ENCODE data around the gene MED27.

Gene MED27

DNA sequence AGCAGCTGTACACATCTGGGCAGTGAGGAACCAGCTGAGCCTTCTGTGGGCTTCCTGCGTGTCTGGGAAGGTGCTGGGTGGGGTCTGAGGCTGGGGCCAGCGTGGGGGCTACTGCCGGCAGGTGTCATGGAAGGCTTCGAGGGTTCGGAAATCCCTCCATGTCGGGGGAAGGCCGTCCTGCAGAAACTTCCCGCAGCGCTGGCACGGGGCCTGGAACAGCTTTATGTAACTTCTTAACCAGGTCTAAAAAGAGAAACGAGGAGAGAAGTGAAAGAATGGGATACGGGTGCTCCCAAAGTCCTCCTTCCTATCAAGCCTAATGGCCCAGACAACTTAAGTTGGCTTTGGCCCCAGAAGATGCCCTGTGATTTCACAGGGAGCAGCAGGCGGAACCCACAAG lies 219.2 kb downstream of the MED27 start:
- H3K9me3 ChIP-seq (ENCODE audit: control insufficient read depth, insufficient read depth, low read length) = no peaks in the 10 kb centered on the region
- H3K27me3 ChIP-seq (ENCODE audit: control insufficient read depth, insufficient read depth, low read length) = no peaks in the 10 kb centered on the region
- no peak for DNase-seq (ENCODE audit: low read depth, low spot score)
- peaks cover 1% of the 10 kb centered on the region for H3K4me1 ChIP-seq (ENCODE audit: control insufficient read depth, insufficient read depth, low read length)
- H3K36me3 ChIP-seq (ENCODE audit: control insufficient read depth, insufficient read depth, low read length) = peaks cover 4% of the 10 kb centered on the region; the same call in 1 of the 2 replicates
- no CpG with 5 or more reads among the region's 13 CpGs for WGBS (ENCODE audit: insufficient coverage, insufficient read length)
- no peak overlapping the region for H3K4me3 ChIP-seq (ENCODE audit: low read length)
- H3K27ac ChIP-seq (ENCODE audit: low read length) = no peak overlapping the region

DNA sequence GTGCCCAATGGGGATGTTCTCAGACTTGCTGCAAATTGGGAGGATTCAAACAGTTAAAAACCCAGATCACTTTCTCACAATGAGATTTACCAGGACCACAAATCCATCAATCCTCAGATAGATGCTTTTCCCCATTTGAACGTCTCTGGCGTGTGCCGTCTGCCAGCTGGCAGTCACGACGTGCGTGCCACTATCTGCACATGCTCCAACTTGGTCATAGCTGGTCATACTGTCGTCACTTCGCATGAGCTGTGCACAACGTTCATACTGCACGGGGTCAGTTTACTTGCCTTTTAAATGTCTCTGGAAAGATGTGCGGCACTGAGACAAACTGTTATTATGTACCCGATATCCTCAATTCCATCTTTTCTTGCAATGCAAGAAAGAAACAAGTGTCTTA lies 221.5 kb downstream of the MED27 start:
- H3K27ac ChIP-seq (ENCODE audit: low read length) = no peak overlapping the region
- peaks cover 4% of the 10 kb centered on the region; the same call in 1 of the 2 replicates for H3K36me3 ChIP-seq (ENCODE audit: control insufficient read depth, insufficient read depth, low read length)
- no peak overlapping the region for H3K4me3 ChIP-seq (ENCODE audit: low read length)
- no peaks in the 10 kb centered on the region for H3K9me3 ChIP-seq (ENCODE audit: control insufficient read depth, insufficient read depth, low read length)
- no peak for DNase-seq (ENCODE audit: low read depth, low spot score)
- H3K4me1 ChIP-seq (ENCODE audit: control insufficient read depth, insufficient read depth, low read length) = peaks cover 3% of the 10 kb centered on the region
- no peaks in the 10 kb centered on the region for H3K27me3 ChIP-seq (ENCODE audit: control insufficient read depth, insufficient read depth, low read length)
- WGBS (ENCODE audit: insufficient coverage, insufficient read length) = no CpG with 5 or more reads among the region's 12 CpGs

DNA sequence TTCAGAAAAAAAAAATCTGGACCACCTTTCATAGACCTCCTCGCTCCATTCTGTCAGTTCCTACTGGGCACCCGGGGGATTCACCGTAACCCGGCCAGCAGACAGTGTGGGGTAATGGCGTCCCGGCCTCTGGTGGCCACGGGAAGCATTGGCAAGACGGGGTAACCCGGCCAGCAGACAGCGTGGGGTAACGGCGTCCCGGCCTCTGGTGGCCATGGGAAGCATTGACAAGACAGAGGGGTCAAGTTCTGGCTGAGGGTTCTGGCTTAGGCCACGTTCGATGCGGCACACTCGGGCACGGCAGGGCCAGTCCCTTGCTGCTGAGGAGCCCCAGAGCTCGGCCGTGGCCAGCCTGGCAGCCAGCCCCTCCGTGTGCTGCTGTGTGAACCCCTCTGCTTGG lies 223.6 kb downstream of the MED27 start:
- peak; percentile 52 for DNase-seq (ENCODE audit: low read depth, low spot score)
- peaks cover 3% of the 10 kb centered on the region for H3K4me1 ChIP-seq (ENCODE audit: control insufficient read depth, insufficient read depth, low read length)
- H3K36me3 ChIP-seq (ENCODE audit: control insufficient read depth, insufficient read depth, low read length) = no peaks in the 10 kb centered on the region
- no peaks in the 10 kb centered on the region for H3K9me3 ChIP-seq (ENCODE audit: control insufficient read depth, insufficient read depth, low read length)
- H3K27me3 ChIP-seq (ENCODE audit: control insufficient read depth, insufficient read depth, low read length) = no peaks in the 10 kb centered on the region
- no peak overlapping the region for H3K27ac ChIP-seq (ENCODE audit: low read length)
- WGBS (ENCODE audit: insufficient coverage, insufficient read length) = no CpG with 5 or more reads among the region's 21 CpGs
- no peak overlapping the region for H3K4me3 ChIP-seq (ENCODE audit: low read length)

DNA sequence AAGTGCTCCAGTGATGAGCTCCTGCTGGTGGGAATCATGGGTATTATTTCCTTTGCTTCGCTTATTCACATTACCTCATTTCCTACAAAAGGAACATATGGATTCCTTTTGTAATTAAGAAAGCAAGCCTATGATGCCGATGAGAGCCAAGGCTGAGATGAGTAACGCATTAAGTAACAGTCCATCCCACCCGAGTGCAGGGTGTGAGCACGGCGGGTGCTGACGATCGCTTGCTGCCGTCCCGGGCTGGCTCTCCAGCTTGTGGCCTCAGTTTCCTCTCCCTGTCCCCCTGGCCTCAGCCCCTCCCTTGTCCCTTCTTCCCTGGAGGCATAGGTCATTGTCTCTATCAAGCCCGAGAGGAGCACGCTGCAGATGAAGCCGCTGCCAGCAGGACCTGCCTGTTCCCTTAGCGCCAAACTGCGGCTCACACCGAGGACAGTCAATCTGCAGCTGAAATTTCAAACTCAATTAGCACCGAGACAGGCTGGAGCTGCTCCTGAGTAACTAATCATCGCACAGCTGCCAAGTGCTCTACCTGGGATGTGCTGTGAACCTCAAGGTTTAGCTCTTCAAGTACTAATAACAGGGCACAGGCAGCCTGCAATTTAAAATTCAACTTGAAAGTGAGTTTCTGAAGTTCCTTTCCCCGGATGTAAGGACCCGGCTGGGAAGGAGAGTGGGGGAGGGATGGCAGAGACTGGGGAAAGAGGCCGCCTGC lies 224.6 kb downstream of the MED27 start:
- no CpG with 5 or more reads among the region's 21 CpGs for WGBS (ENCODE audit: insufficient coverage, insufficient read length)

DNA sequence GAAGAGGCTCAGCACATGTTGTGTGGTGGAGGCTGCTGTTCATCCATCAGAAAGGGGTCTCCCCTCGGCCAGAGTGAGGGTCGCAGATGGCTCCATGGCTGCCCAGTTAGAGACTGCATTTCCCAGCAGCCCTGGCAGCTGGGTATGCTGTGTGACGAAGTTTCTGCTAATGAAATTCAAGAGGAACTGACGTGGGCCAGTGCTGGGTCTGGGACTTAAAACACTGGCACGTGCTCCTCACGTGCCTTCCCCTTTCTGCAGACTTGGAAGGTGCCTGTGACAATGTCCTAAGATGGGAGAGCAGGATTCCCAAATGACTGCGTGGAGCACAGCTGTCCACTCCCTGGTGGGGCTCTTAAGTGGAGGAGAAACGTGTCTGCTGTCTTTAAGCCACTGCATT lies 225.3 kb downstream of the MED27 start:
- H3K4me3 ChIP-seq (ENCODE audit: low read length) = no peak overlapping the region
- H3K4me1 ChIP-seq (ENCODE audit: control insufficient read depth, insufficient read depth, low read length) = peaks cover 3% of the 10 kb centered on the region
- WGBS (ENCODE audit: insufficient coverage, insufficient read length) = no CpG with 5 or more reads among the region's 8 CpGs
- no peaks in the 10 kb centered on the region for H3K36me3 ChIP-seq (ENCODE audit: control insufficient read depth, insufficient read depth, low read length)
- no peak for DNase-seq (ENCODE audit: low read depth, low spot score)
- H3K27ac ChIP-seq (ENCODE audit: low read length) = no peak overlapping the region
- H3K9me3 ChIP-seq (ENCODE audit: control insufficient read depth, insufficient read depth, low read length) = no peaks in the 10 kb centered on the region
- no peaks in the 10 kb centered on the region for H3K27me3 ChIP-seq (ENCODE audit: control insufficient read depth, insufficient read depth, low read length)

More for the DNA sequence above, 224.6 kb downstream of the MED27 start:
- Histone ChIP-seq H3K9me3 (ENCODE audit: control insufficient read depth, insufficient read depth, low read length) (no peaks in the 10 kb centered on the region), H3K36me3 (ENCODE audit: control insufficient read depth, insufficient read depth, low read length) (no peaks in the 10 kb centered on the region), H3K4me3 (ENCODE audit: low read length) (no peak overlapping the region), H3K27me3 (ENCODE audit: control insufficient read depth, insufficient read depth, low read length) (no peaks in the 10 kb centered on the region), H3K27ac (ENCODE audit: low read length) (no peak overlapping the region), H3K4me1 (ENCODE audit: control insufficient read depth, insufficient read depth, low read length) (peaks cover 3% of the 10 kb centered on the region)
- DNase-seq (ENCODE audit: low read depth, low spot score) = no peak

DNA sequence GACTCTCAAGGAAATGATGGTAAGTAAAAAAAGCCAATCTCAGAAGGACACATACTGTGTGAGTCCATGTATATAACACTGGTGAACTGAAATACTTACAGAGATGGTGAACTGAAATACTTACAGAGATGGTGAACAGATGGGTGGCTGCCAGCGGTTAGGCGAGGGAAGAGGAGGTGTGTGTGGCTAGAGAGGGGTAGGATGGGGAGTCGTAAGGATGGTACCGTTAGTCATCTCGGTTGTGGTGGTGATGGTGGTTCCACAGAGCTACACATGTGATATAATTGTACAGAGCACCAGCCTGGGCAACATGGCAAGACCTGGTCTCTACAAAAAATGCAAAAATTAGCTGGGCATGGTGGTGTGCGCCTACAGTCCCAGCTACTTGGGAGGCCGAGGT lies 226.2 kb downstream of the MED27 start:
- H3K9me3 ChIP-seq (ENCODE audit: control insufficient read depth, insufficient read depth, low read length) = no peaks in the 10 kb centered on the region
- no peaks in the 10 kb centered on the region for H3K36me3 ChIP-seq (ENCODE audit: control insufficient read depth, insufficient read depth, low read length)
- peaks cover 3% of the 10 kb centered on the region for H3K4me1 ChIP-seq (ENCODE audit: control insufficient read depth, insufficient read depth, low read length)
- no peak for DNase-seq (ENCODE audit: low read depth, low spot score)
- no peak overlapping the region for H3K4me3 ChIP-seq (ENCODE audit: low read length)
- no CpG with 5 or more reads among the region's 7 CpGs for WGBS (ENCODE audit: insufficient coverage, insufficient read length)
- H3K27me3 ChIP-seq (ENCODE audit: control insufficient read depth, insufficient read depth, low read length) = no peaks in the 10 kb centered on the region
- H3K27ac ChIP-seq (ENCODE audit: low read length) = no peak overlapping the region

DNA sequence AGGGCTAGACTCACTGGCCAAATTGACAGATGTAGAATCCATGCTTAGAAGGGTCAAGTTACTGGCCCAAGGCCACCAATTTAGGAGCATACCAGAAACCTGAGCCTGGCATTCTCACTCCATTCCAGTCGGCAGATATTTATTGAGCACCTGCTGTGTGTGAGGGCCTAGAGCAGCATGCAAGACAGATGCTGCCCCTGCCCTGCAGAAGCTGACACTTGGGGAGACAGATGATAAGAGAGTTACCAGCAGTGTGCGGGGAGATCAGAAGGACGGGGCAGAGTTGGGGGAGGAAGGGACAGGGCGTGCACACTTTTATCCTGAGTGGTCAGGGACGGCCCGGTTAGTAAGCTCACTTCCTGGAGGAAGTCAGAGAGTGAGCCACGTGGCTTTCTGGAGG lies 228.3 kb downstream of the MED27 start:
- WGBS (ENCODE audit: insufficient coverage, insufficient read length) = no CpG with 5 or more reads among the region's 7 CpGs
- Histone ChIP-seq H3K4me1 (ENCODE audit: control insufficient read depth, insufficient read depth, low read length) (peaks cover 3% of the 10 kb centered on the region), H3K4me3 (ENCODE audit: low read length) (no peak overlapping the region), H3K36me3 (ENCODE audit: control insufficient read depth, insufficient read depth, low read length) (no peaks in the 10 kb centered on the region), H3K27ac (ENCODE audit: low read length) (no peak overlapping the region), H3K27me3 (ENCODE audit: control insufficient read depth, insufficient read depth, low read length) (no peaks in the 10 kb centered on the region), H3K9me3 (ENCODE audit: control insufficient read depth, insufficient read depth, low read length) (no peaks in the 10 kb centered on the region)
- no peak for DNase-seq (ENCODE audit: low read depth, low spot score)

DNA sequence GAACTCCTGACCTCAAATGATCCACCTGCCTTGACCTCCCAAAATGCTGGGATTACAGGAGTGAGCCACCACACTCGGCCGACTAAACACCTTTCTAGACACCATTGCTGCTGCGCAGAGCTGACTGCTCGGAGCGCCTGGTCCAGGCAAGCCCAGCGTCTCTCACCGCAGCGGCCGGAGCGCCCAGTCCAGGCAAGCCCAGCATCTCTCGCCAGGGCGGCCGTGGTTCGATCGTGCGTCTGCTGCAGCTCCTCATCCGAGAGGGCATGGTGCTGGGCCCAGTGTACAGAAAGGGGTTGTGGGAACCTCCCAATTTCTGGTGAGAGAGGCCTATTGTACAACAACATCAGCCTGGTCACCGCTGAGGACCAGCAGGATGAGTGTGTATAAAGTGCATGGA lies 230.3 kb downstream of the MED27 start:
- no peak for DNase-seq (ENCODE audit: low read depth, low spot score)
- Histone ChIP-seq H3K4me1 (ENCODE audit: control insufficient read depth, insufficient read depth, low read length) (no peaks in the 10 kb centered on the region), H3K4me3 (ENCODE audit: low read length) (no peak overlapping the region), H3K27ac (ENCODE audit: low read length) (no peak overlapping the region), H3K36me3 (ENCODE audit: control insufficient read depth, insufficient read depth, low read length) (no peaks in the 10 kb centered on the region), H3K27me3 (ENCODE audit: control insufficient read depth, insufficient read depth, low read length) (no peaks in the 10 kb centered on the region), H3K9me3 (ENCODE audit: control insufficient read depth, insufficient read depth, low read length) (no peaks in the 10 kb centered on the region)
- no CpG with 5 or more reads among the region's 18 CpGs for WGBS (ENCODE audit: insufficient coverage, insufficient read length)

DNA sequence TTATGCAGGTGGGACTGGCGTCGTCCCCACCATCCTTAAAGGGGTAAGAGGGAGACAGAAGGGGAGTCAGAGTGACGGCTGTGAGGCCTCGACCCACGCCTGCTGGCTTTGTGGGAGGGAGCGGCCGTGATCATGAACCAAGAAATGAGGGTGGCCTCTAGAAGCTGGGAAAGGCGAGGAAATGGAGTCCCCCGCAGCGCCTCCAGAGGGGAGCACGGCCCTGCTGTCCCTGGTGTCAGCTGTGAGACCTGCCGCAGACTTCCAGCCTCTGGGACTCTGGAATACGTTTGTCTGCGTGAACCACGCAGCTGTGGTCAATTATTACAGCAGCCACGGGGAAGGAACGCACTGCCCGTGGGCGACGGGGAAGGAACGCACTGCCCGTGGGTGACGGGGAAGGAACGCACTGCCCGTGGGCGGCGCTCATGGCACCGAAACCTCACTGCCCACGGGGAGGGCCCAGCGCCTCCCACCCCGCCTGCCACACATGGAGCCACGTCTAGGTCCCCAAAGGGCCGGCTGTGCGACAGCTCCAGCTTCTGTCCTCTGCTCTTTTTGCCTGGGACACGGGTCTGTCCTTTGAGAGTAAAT lies 231.0 kb downstream of the MED27 start:
- WGBS (ENCODE audit: insufficient coverage, insufficient read length) = no CpG with 5 or more reads among the region's 35 CpGs
- no peak for DNase-seq (ENCODE audit: low read depth, low spot score)
- Histone ChIP-seq H3K27me3 (ENCODE audit: control insufficient read depth, insufficient read depth, low read length) (no peaks in the 10 kb centered on the region), H3K4me3 (ENCODE audit: low read length) (no peak overlapping the region), H3K9me3 (ENCODE audit: control insufficient read depth, insufficient read depth, low read length) (no peaks in the 10 kb centered on the region), H3K4me1 (ENCODE audit: control insufficient read depth, insufficient read depth, low read length) (no peaks in the 10 kb centered on the region), H3K27ac (ENCODE audit: low read length) (no peak overlapping the region), H3K36me3 (ENCODE audit: control insufficient read depth, insufficient read depth, low read length) (no peaks in the 10 kb centered on the region)

DNA sequence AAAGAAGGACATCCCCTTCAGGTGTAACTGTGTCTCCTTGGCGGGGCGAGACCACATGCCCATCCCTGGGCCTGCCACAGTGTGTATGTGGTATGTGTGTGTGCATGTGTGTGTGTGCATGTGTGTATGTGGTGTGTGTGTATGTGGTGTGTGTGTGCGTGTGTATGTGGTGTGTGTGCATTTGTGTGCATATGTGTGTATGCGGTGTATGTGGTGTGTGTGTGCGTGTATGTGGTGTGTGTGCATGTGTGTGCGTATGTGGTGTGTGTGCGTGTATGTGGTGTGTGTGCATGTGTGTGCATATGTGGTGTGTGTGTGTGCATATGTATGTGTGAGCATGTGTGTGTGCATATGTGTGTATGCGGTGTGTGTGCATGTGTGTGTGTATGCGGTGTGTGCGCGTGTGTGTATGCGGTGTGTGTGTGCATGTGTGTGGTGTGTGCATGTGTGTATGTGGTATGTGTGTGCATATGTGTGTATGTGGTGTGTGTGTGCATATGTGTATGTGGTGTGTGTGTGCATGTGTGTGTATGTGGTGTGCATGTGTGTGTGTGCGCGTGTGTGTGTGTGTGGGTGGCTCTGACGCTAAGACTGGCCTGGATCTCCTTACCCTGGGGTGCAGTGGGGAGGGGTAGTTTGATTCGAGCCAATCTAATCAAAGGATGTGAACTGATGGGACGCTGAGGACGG lies 231.9 kb downstream of the MED27 start:
- no peak overlapping the region for H3K27ac ChIP-seq (ENCODE audit: low read length)
- H3K4me3 ChIP-seq (ENCODE audit: low read length) = no peak overlapping the region
- H3K27me3 ChIP-seq (ENCODE audit: control insufficient read depth, insufficient read depth, low read length) = no peaks in the 10 kb centered on the region
- H3K4me1 ChIP-seq (ENCODE audit: control insufficient read depth, insufficient read depth, low read length) = no peaks in the 10 kb centered on the region
- H3K9me3 ChIP-seq (ENCODE audit: control insufficient read depth, insufficient read depth, low read length) = no peaks in the 10 kb centered on the region
- DNase-seq (ENCODE audit: low read depth, low spot score) = no peak
- no peaks in the 10 kb centered on the region for H3K36me3 ChIP-seq (ENCODE audit: control insufficient read depth, insufficient read depth, low read length)
- WGBS (ENCODE audit: insufficient coverage, insufficient read length) = no CpG with 5 or more reads among the region's 18 CpGs
